HG02870 (cell line): Measurements from ENCODE around the gene SORCS3.

Experiments
- ATAC-seq: cut with Tn5 transposase; IDR thresholded peaks from one replicate; pipeline ENCODE4 v1.9.1; 2021; ENCODE audit warnings: mild to moderate bottlenecking, moderate library complexity; ENCODE audit not compliant: unreplicated experiment

Gene SORCS3

GRCh38 chr10:104907521-104907920 lies 266.4 kb downstream of the SORCS3 start:
- no peak for ATAC-seq

- ATAC-seq, result no peak
Measured at GRCh38 chr10:104908581-104908980, 267.5 kb downstream of the SORCS3 start.

- ATAC-seq, result no peak
Measured at GRCh38 chr10:104910712-104911111, 269.6 kb downstream of the SORCS3 start.

- no peak for ATAC-seq
Measured at GRCh38 chr10:104913390-104913789, 272.3 kb downstream of the SORCS3 start.

- ATAC-seq, result no peak
Measured at GRCh38 chr10:104920476-104920875, 279.4 kb downstream of the SORCS3 start.

DNA sequence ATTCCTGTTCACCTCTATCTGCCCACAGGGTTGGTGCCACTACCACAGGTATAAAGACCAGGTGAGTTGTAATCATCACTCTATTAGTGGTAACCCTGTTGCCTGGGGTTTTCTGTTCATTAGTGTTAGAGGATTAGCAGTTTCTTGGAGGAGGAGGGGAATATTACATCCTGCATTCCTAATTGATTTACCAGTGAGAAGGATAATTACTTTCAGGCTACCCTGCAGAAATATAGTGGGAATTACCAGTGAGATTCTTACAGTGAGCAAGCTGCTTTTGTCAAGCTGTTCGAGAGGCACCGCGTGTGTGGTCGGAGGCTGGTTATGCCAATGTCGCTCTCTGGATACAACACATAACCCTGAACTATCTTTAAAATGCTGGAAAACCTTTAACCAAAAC lies 280.7 kb downstream of the SORCS3 start:
- no peak for ATAC-seq

GRCh38 chr10:104922810-104923209 lies 281.7 kb downstream of the SORCS3 start:
- ATAC-seq, result peak; percentile 75

GRCh38 chr10:104923501-104923900 lies 282.4 kb downstream of the SORCS3 start:
- no peak for ATAC-seq

GRCh38 chr10:104924101-104924795 lies 283.2 kb downstream of the SORCS3 start:
- ATAC-seq, result no peak

DNA sequence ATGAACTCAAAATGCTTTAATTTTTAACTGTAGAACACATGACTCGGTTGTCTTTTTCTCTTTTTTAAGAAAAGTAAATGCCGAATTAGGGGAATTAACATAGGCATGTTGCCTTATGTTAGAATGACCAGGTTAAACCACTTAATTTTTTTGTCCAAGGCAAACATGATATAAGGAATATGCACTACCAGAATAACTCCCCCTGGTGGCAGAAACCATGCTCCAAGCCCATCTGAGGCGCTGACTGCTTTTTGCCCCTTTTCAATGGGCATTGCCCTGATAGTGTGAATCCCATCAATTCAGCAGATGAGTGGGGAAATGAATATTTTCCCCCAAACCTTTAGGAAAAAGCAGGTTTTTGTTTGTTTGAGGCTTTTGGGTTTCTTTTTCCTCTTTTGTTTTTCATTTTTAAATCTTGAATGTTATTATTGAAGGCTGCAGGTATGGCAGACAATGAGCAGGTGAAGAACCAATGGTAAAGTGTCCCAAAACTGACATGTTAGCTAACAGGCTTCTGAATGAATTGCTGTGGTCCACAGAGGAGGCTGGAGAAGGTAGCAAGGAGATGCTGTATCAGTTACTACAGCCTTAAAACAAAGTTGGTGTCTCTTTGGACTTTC lies 284.3 kb downstream of the SORCS3 start:
- ATAC-seq, result peak; percentile 37

- ATAC-seq, result no peak
Measured at GRCh38 chr10:104928734-104929133, 287.6 kb downstream of the SORCS3 start.

DNA sequence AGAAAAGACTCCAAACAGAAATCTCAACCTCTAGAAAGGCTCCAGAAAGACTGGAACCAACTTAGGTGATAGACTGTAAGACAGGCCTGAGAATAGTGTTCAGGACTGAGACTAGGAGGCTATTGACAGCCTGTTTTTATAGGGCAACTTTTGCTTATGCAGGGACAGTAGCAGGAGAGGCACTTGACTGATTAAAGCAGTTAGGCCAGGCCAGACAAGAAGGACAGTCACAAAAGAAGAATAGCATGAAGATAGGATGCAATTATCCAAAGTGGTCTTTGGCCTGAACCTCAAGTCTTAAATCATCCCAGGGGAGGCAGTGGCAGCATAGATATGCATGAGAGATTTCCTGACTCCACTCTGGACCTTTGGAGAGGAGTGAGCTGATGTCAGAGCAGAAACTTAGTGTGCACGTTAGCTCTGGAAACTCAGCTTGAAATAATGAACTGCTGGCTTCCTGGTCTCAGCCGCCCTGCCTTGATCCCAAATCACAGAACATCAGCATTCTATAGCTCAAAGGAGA lies 290.6 kb downstream of the SORCS3 start:
- no peak for ATAC-seq

DNA sequence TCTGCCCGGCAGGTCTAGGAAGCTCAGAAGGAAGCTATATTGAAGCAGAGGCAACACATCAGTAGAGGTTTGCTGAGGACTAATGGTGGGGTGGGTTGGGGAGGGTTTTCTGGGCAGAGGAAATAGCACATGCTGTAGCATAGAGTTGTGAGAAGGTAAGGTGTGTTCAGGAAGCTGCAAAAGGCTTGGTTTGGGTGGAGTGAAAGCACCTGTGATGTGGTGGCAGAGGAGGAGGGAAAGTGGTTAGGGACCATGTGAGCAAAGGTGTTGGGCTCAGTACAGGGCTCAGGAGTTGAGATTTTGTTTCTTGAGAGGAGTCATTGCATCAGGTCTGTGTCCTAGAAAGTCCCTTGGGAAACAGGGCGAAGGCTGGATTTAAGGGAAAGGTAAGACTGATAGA lies 294.6 kb downstream of the SORCS3 start:
- no peak for ATAC-seq

DNA sequence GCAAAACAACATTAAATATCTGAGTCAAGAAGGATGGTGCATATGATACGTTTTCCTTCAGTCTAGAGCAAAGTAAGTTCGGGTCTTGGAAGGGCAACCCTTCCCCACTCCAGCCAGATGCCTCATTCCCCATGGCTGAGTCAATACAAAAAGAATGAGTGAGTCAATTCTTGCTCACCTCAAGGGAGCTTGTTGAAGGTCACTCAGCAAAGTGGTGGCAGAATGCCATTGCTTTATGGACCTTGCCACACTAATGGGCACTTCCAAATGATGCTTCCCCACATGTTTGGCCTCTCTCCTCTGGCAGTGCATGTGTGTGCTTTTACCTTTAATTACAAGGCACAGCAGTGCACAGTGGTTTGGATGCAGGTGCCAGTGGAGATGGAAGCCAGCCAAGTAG lies 296.5 kb downstream of the SORCS3 start:
- no peak for ATAC-seq

DNA sequence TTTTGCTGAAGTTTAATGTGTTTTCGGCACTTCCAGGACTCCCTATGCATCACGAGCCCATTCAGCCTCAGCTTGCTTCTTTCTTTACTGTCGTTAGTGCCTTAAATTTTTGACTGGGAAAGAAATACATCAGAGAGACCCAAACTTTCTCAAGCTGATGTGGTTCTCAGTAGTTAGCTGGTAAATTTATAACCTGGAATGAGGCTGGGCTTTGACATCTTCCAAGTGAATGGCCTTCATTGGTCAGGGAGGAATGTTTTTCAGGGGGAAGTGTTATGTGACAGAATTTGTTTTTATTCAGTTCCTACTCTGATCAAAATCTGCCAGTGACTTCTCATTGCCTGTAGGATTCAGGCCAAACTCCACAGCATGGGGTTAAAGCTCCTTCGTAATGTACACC lies 296.9 kb downstream of the SORCS3 start:
- ATAC-seq, result no peak

GRCh38 chr10:104941662-104942061 lies 300.6 kb downstream of the SORCS3 start:
- no peak for ATAC-seq

GRCh38 chr10:104947314-104947713 lies 306.2 kb downstream of the SORCS3 start:
- ATAC-seq, result no peak

DNA sequence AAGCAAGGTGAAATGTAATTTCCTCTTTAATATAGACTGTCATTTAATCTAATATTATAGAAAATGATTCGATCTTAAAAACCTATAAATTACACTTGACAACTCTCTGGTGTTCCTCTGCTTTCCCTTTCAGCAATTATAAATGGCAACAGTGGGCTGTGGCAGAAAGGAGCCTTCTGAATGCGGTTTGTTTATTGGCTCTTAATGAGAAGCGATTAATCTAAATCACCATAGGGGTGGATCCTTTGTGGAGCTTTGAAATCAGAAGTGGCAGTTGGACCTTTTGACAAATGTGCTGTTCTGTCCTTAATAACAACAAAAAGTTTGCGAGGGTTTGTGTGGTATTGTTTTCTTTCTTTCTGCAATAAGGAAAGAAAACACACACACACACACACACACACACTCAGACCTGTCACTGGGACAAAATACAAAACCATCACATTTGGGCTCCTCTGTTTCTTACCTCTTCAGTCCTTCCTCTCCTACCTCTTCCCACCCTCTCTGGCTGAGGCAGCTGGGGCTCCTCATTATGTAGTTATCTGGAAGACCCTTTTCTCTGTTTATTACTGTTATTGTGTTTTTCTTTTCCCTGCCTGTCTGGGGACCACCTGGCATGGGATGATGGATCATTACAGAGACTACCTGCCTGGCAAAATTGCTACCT lies 316.2 kb downstream of the SORCS3 start:
- no peak for ATAC-seq

DNA sequence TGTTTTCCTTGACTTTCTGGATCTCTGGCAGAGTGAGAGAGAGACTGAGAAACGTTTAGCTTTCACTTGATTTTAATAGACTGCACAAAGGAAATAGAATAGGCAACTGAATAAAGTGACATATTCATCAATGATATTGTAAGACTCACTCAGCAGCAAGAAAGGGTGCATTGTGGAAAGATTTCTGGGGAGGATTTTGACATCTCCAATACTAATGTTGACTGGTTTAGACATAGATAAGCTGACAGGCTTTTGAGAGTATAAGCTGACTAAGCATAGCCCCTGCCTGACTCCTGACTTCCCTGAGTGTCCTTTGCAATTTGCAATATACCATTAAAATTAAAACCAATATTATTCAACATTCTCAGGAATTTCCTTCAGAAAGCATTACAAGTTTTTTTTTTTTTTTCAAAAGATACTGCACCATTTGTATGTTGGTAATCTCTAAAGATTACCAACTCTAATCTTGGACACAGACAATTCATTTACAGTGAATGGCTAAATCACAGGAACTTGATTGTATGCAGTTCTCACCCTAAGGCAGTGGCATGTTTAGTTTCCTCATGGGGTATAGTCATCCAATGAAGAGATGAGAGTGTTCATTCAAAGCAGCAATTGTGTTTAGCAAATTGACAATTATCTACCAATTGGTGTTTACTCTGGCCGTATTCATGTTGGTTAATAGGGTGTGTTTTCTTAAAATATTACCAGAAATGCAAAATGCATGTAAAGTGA lies 325.6 kb downstream of the SORCS3 start:
- no peak for ATAC-seq

DNA sequence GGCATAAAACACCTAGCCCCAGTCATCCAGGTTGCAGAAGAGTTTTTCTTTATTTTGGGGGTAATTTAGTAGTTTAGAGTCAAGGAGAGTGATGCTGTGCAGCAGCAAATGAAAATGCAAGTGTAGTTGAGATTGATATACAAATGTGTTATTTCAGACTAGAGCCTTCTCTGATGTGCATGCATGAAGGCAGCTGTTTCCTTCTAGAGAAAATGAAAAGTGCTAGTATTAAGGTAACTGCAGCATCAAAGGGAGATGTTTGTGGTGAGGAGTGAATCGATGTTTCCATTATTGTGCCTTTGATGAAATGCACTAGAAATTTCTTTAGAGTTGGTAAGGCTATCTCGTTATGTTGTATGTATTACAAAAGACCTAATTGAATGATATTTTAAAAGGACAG lies 339.3 kb downstream of the SORCS3 start:
- ATAC-seq, result no peak

- no peak for ATAC-seq
Measured at GRCh38 chr10:104981995-104982394, 340.9 kb downstream of the SORCS3 start.
